ENCODE data around the gene TYRP1.
"Not testable (repeated sequence)": the region's sequence is repeated elsewhere in the genome, so short reads cannot be mapped to it uniquely, and the experiment has no call there.

TYRP1 gene, protein sequence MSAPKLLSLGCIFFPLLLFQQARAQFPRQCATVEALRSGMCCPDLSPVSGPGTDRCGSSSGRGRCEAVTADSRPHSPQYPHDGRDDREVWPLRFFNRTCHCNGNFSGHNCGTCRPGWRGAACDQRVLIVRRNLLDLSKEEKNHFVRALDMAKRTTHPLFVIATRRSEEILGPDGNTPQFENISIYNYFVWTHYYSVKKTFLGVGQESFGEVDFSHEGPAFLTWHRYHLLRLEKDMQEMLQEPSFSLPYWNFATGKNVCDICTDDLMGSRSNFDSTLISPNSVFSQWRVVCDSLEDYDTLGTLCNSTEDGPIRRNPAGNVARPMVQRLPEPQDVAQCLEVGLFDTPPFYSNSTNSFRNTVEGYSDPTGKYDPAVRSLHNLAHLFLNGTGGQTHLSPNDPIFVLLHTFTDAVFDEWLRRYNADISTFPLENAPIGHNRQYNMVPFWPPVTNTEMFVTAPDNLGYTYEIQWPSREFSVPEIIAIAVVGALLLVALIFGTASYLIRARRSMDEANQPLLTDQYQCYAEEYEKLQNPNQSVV

DNA sequence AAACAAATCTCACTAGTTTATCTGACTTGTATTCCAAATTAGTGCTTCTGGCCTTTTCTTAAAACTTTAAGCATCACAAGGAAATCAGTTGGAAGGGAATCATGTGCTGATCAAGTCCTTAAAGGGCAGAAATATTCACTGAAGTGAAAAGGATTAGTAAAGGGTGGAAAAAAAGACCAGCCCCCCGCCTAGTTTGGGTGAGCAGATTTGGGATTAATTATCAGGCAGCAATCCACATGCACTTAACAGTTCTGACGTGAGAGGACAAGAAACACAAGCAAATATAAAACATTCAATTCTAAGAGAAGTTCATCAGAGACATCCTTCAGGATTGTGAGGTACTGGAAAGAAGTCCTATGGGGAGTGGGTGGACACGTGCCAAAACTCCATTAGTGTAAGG lies at the start of gene TYRP1:
Gene TYRP1 (plus strand): TSS at position 245 of the 400 bp plus-strand sequence. CDS start 612 bp downstream, outside the sequence.
- H3K4me3 ChIP-seq (ENCODE audit: low read depth, low read length) = no peak within 1 kb of the TSS
- DNase-seq (ENCODE audit: low read depth) = no peak

DNA sequence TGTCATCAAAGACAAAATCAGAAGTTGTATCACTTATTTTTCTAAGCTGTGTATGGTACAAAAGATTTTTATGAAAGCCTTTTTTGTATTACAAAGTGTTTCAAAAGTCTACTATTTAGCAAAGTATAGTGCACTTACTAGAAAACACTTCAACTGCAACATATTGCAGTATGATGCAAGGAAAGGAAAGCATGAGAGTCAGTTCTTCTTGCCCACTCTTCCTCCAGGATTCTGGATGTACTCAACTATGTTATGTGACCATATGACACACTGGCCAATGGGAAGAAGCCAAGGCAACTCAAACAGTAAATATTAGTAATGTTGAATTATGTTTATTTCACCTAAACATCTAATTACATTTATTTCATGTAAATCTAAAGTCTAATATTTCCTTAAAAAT lies 49.5 kb upstream of the TYRP1 start:
- peak; percentile 11 for DNase-seq (ENCODE audit: low read depth)
- no peak overlapping the region for H3K4me3 ChIP-seq (ENCODE audit: low read depth, low read length)

DNA sequence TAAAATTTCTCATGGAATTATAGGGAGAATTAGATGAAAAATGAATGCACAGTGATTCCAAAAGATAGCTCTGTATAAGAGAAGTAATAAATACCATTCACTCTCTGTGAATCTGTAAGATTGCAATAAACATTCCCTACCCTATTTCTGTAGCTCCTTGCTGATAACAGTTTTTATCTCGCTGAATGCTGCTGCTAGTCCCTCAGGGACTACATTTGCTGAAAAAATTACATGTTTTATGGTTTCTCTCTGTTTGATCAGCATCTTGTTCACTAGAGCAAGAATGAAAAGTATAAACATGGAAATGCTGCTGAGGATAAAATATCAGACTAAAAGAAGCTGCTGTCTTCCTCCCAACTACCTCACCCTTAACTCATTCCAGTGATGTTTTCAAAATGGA lies 44.3 kb upstream of the TYRP1 start:
- no peak overlapping the region for H3K4me3 ChIP-seq (ENCODE audit: low read depth, low read length)
- DNase-seq (ENCODE audit: low read depth) = no peak

DNA sequence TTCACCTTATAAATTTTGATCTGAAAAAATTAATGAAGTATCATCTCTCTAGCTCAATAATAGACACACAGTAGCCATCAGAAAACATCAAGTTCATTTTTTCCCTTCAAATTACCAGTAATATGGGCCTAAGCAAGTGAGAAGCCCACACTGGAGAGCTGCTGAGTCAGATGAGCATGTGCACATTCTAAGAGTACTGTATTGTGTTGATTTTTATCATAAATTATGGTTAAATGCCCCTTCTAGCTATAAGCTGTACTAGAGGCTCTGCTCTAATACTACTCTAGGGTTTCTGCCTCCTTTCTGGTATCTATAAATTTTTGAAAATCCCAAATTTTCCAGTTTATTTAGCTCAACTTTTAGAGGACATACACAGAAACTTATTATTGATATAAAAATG lies 42.1 kb upstream of the TYRP1 start:
- no peak overlapping the region for H3K4me3 ChIP-seq (ENCODE audit: low read depth, low read length)
- DNase-seq (ENCODE audit: low read depth) = no peak

DNA sequence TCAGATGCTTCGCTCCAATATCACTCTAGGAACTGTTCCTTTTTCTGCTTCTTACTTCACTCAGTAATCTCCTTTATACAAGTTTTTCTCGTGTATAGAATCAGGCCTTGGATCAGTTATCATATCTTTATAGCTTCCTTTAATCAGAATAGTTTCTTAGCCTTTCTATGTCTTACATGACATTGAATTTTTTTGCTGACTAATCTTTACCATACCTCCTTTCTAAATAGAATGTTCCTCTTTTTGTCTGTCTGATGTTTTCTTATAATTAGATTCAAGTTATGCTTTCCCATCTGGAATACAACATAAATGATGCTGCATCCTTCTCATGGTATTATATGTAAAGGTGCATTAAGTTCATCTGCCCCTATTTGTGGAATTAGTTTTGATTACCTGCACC lies 40.2 kb upstream of the TYRP1 start:
- no peak for DNase-seq (ENCODE audit: low read depth)
- no peak overlapping the region for H3K4me3 ChIP-seq (ENCODE audit: low read depth, low read length)

DNA sequence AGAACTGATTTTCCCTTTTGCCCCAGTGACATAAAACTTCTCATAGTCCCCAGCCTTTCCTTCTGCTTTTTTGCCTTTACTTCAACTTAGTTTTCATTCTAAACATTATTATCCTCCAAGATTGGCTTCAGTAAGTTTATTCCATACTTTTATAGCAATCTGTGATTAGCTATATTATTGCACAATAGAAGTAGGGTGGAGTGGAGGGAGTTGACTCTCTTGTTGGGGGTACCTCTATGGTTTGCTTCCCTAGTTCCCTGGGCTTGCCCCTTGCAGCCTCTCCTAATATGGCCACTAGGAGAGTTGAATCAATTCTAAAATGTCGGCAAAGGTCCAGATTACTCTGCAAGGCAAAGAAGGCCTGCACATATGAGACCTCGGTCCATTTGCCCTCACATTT lies 36.4 kb upstream of the TYRP1 start:
- H3K4me3 ChIP-seq (ENCODE audit: low read depth, low read length) = no peak overlapping the region
- DNase-seq (ENCODE audit: low read depth) = no peak

DNA sequence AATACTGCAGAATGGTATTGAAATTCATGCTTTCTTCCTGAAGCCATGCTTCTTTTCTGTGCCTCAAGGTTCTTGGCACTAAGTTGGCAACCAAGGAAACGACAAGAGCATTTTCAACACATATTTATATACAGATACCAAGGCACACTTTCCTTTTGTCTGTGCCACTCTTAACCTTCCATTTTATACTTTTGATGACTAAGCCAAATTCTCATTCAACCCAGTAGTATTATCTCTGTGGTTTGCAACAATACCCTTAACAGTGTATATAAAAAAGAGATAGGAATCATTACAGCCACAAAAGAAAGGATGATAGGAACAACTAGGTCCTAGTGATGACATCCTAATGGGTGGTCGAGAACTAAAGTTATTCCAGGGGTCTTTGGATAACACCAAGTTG lies 36.0 kb upstream of the TYRP1 start:
- no peak for DNase-seq (ENCODE audit: low read depth)

DNA sequence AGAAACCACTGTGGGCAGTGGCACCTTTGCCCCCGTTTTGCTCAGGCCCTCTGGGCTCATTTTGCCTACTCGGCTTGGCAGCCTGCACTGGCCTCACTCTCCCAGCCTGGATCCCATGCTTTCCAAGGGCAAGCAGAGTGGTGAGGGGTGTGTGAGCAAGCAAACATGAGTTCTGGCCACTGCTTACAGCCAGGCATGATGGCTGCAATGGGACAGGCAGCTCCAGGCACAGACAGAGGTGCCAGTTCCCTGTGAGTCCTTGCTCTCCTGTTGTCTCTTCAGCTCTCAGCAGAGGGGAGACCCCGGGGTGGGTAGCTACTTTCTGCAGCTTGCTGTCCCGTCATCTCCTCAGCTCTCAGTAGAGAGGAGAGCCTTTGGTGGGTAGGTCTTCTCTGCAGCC lies 35.2 kb upstream of the TYRP1 start:
- no peak overlapping the region for H3K4me3 ChIP-seq (ENCODE audit: low read depth, low read length)
- DNase-seq (ENCODE audit: low read depth) = no peak

More for the DNA sequence above, 36.0 kb upstream of the TYRP1 start:
- no peak overlapping the region for H3K4me3 ChIP-seq (ENCODE audit: low read depth, low read length)

DNA sequence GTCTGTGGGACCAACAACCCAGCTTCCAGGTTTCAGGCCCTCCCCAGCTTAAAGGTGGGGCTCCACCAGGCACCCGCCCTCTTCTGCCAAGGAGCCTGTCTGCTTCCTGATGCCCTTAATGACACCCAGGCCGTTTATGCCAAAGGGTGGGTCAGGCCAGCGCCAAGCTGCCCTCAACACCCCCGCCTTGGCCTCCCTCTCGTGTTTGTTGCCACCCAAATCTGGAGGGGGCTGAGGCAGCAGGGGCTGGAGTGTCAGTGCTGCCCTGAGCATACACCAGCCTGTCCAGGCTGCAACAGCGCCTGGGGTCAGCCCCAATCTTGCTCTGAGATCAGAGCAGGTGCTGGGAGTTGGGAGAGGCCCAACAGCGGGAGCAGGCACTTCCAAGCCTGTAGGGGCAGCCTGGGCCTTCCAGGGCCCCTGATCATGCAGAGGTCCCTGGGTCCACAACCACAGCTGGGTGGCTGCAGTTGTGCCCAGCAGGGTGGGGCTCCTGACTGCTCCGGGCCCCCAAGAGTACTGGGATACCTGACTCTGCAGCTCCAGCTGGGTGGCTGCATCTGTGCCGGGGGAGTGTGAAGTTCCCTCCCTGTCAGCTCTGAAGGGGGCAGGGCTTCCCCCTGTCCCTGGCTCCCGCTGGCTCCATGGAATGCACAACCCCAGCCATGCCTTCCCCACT lies 34.5 kb upstream of the TYRP1 start:
- no peak for DNase-seq (ENCODE audit: low read depth)
- H3K4me3 ChIP-seq (ENCODE audit: low read depth, low read length) = no peak overlapping the region

DNA sequence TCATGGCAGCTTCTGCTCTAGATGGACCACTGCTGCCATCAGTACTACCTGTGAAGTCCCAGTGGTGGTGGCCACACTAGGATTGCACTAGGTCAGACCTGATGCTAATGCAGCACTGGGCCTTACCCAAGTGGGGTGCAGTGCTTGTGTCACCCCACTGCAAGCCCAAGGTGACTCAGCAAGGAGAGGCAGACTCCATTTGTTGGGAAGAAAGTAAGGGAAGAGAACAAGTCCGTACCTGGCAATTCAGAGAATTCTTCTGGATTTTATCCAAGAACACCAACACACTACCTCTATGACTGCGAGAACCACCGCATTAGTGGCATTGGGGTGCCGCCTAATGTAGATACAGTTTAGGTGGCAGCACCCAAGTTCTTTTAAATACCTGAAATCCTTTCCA lies 34.0 kb upstream of the TYRP1 start:
- no peak overlapping the region for H3K4me3 ChIP-seq (ENCODE audit: low read depth, low read length)
- no peak for DNase-seq (ENCODE audit: low read depth)

DNA sequence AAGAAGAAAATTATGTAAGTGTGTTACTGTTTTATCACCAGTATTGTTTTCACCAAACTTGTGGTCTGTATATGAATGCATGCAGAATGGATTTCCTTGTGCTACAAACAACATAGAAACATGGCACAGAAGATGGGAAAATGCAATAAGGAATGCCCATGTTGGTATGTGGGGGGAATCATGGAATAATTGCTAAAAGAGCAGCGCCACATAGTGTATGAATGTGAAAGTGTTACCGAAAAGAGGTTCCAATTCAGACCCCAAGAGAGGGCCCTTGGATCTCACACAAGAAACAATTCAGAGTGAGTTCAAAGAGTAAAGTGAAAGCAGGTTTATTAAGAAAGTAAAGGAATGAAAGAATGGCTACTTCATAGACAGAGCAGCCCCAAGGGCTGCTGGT lies 26.4 kb upstream of the TYRP1 start:
- H3K4me3 ChIP-seq (ENCODE audit: low read depth, low read length) = no peak overlapping the region
- no peak for DNase-seq (ENCODE audit: low read depth)

DNA sequence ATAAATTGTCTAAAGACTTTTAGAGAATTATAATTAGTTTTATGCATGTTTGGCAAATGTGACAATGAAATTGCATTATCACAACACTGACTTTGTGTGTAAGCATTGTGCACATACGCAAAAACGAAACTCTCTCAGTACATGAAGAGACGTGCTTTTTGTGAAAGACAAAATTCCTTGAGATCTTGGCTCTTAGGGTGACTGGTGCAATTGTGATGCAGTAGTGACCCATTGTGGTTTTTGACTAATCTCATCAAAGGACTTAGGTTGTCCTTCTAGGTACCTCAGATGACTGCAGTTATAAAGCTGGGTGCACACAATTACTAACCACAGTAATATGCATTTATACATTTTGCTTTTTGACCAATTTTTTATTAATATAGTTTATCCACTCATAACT lies 25.3 kb upstream of the TYRP1 start:
- H3K4me3 ChIP-seq (ENCODE audit: low read depth, low read length) = no peak overlapping the region
- DNase-seq (ENCODE audit: low read depth) = no peak

DNA sequence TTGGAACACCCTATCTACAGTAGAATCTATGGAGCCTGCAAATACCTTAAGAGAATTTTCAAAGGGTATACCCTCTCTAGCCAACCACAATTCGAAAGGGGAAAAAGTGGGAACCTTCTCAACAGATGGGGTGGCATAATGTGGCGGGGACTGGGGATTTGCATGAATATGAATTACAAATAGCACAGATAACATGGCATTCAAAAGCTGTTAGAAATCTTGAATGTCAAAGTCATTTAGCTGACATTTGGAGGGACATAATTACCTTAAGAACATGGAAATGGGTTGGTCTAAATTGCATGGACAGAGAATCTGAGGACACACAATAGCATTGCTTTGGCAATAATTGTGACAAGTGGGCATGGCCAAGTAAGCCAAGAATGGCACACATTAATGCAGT lies 23.2 kb upstream of the TYRP1 start:
- H3K4me3 ChIP-seq (ENCODE audit: low read depth, low read length) = no peak overlapping the region
- no peak for DNase-seq (ENCODE audit: low read depth)

DNA sequence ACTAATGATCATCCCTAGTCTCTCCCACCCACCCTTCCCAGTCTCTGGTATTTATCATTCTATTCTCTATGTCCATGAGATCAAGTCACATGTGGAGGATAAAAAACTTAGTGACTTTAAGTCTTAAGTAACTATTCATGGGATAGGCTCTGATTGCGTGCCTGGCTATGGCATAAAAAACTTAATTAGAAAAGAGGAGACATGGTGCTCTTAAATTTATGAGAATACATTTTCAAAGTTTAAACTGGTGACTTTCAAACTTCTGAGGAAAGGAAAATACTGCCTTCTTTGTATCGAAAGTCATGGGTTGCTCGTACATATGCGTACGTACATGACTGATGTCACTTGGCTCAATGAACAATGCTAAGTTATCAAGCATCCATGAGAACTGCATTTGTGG lies 18.2 kb upstream of the TYRP1 start:
- no peak overlapping the region for H3K4me3 ChIP-seq (ENCODE audit: low read depth, low read length)
- DNase-seq (ENCODE audit: low read depth) = no peak

DNA sequence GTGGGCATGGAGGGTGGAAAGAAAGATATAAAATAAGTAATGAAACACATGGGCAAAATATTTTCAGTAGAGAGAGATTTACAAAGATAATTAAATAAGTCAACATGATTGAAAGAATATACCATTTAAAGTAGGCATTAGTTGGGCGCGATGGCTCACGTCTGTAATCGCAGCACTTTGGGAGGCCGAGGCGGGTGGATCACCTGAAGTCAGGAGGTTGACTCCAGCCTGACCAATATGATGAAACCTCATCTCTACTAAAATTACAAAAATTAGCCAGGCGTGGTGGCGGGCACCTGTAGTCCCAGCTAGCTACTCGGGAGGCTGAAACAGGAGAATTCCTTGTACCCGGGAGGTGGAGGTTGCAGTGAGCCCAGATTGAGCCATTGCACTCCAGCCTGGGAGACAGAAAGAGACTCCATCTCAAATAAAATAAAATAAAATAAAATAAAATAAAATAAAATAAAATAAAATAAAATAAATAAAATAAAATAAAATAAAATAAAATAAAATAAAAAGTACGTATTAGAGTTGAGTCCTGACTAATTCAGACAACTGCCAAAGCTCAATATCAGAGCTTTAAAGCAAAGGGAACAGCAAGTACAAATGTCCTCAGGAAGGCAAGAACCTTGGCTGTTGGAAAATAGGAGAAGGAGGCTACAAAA lies 15.6 kb upstream of the TYRP1 start:
- not testable (repeated sequence) for DNase-seq (ENCODE audit: low read depth); H3K4me3 ChIP-seq (ENCODE audit: low read depth, low read length)

DNA sequence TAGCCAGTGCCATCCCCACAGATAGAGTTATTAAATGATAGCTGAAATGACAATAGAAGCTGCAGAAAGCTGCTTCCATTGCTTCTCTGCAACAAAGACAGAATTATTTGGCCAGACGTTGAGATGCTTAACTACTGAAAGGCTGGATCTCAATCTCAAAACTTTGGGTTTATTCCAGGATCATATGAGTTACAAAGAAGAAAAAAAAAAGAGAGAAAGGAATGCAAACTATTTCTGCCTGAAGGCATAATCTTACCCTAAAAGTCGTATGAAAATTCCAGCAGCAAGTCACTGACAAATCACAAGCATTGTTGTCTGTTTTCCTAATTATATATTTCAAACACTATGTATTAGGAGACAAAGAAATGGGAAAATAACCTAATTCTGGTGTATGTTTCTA lies 12.8 kb upstream of the TYRP1 start:
- no peak overlapping the region for H3K4me3 ChIP-seq (ENCODE audit: low read depth, low read length)
- no peak for DNase-seq (ENCODE audit: low read depth)

DNA sequence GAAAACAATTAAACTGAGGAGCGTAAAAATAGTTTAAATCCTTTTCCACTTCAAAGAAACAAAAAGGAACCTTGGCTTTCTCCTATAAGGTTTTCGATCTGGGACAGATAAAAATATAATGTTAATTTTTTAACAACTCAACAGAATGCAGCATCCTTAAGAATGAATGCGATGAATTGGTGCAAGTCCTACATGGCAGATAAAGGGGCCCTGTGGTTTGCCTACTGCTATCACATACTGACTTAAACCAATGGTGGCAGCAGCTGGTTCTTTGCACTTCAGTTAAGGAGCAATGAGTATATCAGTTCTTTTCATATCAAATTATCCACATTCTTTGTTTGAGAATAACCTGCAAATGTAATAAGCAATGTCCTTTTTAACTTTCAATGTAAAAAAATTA lies 12.4 kb upstream of the TYRP1 start:
- no peak for DNase-seq (ENCODE audit: low read depth)

DNA sequence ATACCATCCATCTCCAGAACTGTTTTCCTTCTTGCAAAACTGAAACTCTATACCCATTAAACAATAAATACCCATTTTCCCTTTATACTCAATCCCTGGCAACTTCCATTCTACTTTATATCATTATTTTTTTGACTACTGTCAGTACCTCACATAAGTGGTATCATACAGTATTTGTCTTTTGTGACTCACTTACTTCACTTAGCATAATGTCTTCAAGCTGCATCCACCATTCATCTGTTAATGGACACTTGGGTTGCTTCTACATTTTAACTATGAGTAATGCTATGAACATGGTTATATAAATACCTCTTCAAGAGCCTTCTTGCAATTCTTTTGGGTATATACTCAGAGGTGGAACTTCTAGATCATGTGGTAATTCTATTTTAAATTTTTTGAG lies 11.6 kb upstream of the TYRP1 start:
- no peak overlapping the region for H3K4me3 ChIP-seq (ENCODE audit: low read depth, low read length)
- no peak for DNase-seq (ENCODE audit: low read depth)

More for the DNA sequence above, 12.4 kb upstream of the TYRP1 start:
- H3K4me3 ChIP-seq (ENCODE audit: low read depth, low read length) = no peak overlapping the region

DNA sequence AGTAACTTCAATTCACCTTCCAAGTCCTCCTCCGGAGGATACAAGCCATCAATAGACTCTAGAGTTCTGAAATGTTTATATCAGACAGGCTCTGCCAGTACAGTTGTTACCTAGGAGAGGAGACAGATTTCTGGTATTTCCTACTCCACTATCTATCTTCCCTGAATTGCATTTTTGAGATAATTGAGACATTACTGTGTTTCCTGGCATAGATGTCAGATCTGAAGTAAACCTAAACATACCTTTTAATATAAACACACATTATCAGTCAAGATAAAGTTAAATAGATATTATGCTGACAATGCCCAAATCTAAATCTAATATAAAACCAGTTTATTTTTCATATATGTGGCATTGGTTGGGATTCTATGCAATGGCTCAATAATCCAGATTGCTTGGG lies 8.2 kb upstream of the TYRP1 start:
- DNase-seq (ENCODE audit: low read depth) = no peak
- H3K4me3 ChIP-seq (ENCODE audit: low read depth, low read length) = no peak overlapping the region

DNA sequence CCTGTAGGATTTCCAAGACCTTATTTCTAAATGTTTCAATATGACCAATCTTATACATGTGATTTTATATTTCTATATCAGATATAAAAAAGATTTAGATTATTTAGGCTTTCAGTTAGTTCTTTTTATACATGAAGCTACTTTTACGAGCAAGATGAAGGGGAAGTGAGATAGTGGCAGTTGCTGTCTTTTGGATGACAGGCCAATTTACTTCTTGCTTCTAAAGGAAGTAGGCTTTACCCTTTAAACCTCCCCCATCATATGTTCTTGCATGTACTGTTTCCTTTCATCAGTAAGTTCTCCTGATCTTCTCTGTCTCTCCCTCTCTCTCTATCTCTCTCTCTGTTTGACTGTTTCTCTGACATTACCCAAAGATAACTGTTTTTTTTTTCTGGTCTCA lies 4.0 kb upstream of the TYRP1 start:
- H3K4me3 ChIP-seq (ENCODE audit: low read depth, low read length) = no peak overlapping the region
- DNase-seq (ENCODE audit: low read depth) = no peak

Measured in skeletal muscle cell (primary cell).